ENCODE results near the gene DGUOK. TPM values are rescaled to one million over a fixed set of nuclear protein-coding genes. Genes with fewer than 3 reads are reported as not detected.

Gene DGUOK
- total and polyA plus RNA-seq, 8 donors: 1.7 to 91.3 (median 33.8) TPM; not detected in 1

- H3K4me3 ChIP-seq: no peak overlapping the region
- no peak for TF ChIP-seq CTCF (IDR thresholded peaks at IDR 0.05)
- no peak for TF ChIP-seq POLR2A (IDR thresholded peaks at IDR 0.05)
- no peaks in the 10 kb centered on the region for H3K9me3 ChIP-seq
- no peaks in the 10 kb centered on the region for H3K27me3 ChIP-seq
- intact Hi-C loops (cut with DNase I; ENCODE audit: low total_unique reads): no loop called here
- DNase-seq: no peak
- H3K36me3 ChIP-seq: peaks cover 0 to 45% (median 42%) of the 10 kb centered on the region in 4 donors
- H3K27ac ChIP-seq: no peak overlapping the region
- H3K4me1 ChIP-seq: peaks cover 0 to 84% (median 34%) of the 10 kb centered on the region in 4 donors
Observed at GRCh38 chr2:73935641-73936040, 9.0 kb downstream of the DGUOK start.

- DNase-seq: no peak
- Histone ChIP-seq H3K36me3 (peaks cover 0 to 53% (median 34%) of the 10 kb centered on the region in 4 donors), H3K27me3 (no peaks in the 10 kb centered on the region), H3K4me1 (peaks cover 0 to 69% (median 27%) of the 10 kb centered on the region in 4 donors), H3K9me3 (no peaks in the 10 kb centered on the region), H3K27ac (no peak overlapping the region), H3K4me3 (no peak overlapping the region)
- no peak for TF ChIP-seq POLR2A (IDR thresholded peaks at IDR 0.05)
- no peak for TF ChIP-seq POLR2AphosphoS5 (IDR thresholded peaks at IDR 0.05)
- TF ChIP-seq EP300 (IDR thresholded peaks at IDR 0.05): no peak
- TF ChIP-seq CTCF (IDR thresholded peaks at IDR 0.05): no peak
- intact Hi-C loops (cut with DNase I; ENCODE audit: low total_unique reads): no loop called here
- WGBS, 5 donors: 64 to 89% (median 69%) methylated on average over 4 of the region's 4 CpGs
Observed at GRCh38 chr2:73937103-73937885, 10.6 kb downstream of the DGUOK start.

GRCh38 chr2:73937899-73938298 lies 11.2 kb downstream of the DGUOK start:
- no peaks in the 10 kb centered on the region for H3K9me3 ChIP-seq
- H3K27ac ChIP-seq: no peak overlapping the region
- H3K4me3 ChIP-seq: no peak overlapping the region
- TF ChIP-seq EP300 (IDR thresholded peaks at IDR 0.05) (no peak), POLR2A (IDR thresholded peaks at IDR 0.05) (no peak), POLR2AphosphoS5 (IDR thresholded peaks at IDR 0.05) (no peak), CTCF (IDR thresholded peaks at IDR 0.05) (no peak)
- intact Hi-C loops (cut with DNase I; ENCODE audit: low total_unique reads): no loop called here
- H3K27me3 ChIP-seq: no peaks in the 10 kb centered on the region
- no peak for DNase-seq
- peaks cover 0 to 63% (median 25%) of the 10 kb centered on the region in 4 donors for H3K4me1 ChIP-seq
- H3K36me3 ChIP-seq: peaks cover 0 to 47% (median 28%) of the 10 kb centered on the region in 4 donors

- no peak for DNase-seq
- no peak overlapping the region for H3K4me3 ChIP-seq
- intact Hi-C loops (cut with DNase I; ENCODE audit: low total_unique reads): no loop called here
- TF ChIP-seq CTCF (IDR thresholded peaks at IDR 0.05) (no peak), POLR2AphosphoS5 (IDR thresholded peaks at IDR 0.05) (no peak), POLR2A (IDR thresholded peaks at IDR 0.05) (no peak), EP300 (IDR thresholded peaks at IDR 0.05) (no peak)
- H3K27ac ChIP-seq: no peak overlapping the region
- no peaks in the 10 kb centered on the region for H3K9me3 ChIP-seq
- H3K27me3 ChIP-seq: no peaks in the 10 kb centered on the region
- peaks cover 0 to 43% (median 26%) of the 10 kb centered on the region in 4 donors for H3K36me3 ChIP-seq
- WGBS, 5 donors: 68 to 76% (median 70%) methylated on average over 5 of the region's 5 CpGs
- H3K4me1 ChIP-seq: peaks cover 0 to 56% (median 25%) of the 10 kb centered on the region in 4 donors
Observed at GRCh38 chr2:73938718-73939352, 12.2 kb downstream of the DGUOK start.
